HG03135 (cell line): Measurements from ENCODE around the gene ELP5.

ENCODE experiments used
- ATAC-seq: cut with Tn5 transposase; IDR thresholded peaks from one replicate; pipeline ENCODE4 v1.9.1; 2021; ENCODE audit warnings: mild to moderate bottlenecking, moderate library complexity; ENCODE audit not compliant: unreplicated experiment

Gene ELP5

DNA sequence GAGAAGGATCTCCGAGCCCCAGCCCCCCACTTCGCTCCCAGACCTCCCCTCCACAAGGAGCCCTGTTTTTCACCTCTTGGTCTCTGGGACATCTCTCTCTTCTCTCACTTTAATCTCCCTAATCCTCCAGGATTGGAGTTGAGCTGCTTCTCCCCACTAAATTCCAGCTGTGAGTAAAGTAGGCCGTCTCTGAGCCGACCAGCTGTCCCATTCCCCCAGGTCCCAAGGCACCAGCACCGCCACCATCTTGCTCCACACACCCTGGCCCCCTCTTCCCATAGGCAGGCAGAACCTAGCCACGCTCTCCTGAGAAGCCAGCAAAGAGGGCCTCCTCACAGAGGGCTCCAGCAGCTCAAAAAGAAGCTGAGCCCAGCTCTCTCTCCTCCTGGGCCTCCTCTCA is 33.3 kb upstream of the ELP5 start:
- ATAC-seq, result no peak

DNA sequence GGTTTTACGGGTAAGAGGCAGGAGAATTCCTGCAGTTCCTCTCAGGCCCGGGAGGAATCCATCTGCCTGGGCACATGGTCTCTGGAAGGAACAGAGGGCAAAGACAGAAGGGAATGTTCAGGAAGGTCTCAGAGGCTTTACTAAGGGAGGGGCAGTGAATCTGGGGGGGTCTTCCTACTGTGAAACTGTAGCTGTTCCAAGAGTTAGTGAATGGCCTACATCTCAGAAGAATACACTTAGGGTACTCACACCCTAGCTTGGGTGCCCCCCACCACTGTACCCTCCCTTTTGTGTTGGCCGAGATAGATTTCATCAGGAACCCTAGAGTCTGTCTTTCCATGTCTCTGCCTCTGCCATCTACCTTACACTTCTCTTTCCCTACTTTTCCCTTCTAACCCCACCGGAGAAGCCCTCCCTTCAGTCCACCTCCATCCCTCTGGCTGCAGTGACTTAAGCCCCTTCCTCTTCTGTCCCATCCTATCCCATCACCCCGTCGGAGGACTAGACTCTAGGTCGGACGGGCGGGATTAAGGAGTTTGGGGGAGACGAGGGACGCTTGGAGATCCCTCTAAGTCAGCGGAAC is 32.7 kb upstream of the ELP5 start:
- ATAC-seq, result no peak

DNA sequence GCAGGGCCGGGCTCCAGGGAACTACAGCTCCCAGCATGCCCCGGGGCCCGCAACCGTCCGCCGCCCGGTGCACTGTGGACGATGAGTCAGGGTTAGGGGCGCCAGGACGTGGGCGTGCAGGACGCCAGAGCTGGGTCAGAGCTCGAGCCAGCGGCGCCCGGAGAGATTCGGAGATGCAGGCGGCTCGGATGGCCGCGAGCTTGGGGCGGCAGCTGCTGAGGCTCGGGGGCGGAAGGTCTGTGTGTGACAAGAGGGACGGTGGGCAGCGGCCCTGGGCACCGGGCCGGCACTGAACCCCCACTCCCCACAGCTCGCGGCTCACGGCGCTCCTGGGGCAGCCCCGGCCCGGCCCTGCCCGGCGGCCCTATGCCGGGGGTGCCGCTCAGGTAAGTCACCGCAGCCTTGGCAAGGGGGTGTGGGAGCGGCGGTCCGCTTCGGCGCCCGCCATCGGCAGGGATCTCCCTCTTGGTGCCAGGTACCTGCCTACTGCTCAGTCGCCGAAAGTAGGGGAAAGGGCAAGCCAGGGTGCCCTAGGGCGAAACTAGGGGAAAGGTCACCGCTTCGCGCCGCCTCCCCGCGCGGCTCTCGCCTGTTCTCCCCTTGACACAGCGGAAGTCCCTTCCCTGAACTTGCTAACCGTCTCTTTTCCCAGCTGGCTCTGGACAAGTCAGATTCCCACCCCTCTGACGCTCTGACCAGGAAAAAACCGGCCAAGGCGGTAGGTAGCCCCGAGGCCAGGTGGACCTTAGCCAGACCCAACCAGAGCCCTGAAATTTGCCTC is 32.0 kb upstream of the ELP5 start, which contains the start of the genes ACADVL and DLG4:
TSS of gene ACADVL (plus strand) at position 127 of the 781 bp plus-strand sequence. CDS start at position 174, 47 bp downstream.
TSS of gene DLG4 (minus strand) at position 25 of the 781 bp plus-strand sequence.
- ATAC-seq, result peak; percentile 57

DNA sequence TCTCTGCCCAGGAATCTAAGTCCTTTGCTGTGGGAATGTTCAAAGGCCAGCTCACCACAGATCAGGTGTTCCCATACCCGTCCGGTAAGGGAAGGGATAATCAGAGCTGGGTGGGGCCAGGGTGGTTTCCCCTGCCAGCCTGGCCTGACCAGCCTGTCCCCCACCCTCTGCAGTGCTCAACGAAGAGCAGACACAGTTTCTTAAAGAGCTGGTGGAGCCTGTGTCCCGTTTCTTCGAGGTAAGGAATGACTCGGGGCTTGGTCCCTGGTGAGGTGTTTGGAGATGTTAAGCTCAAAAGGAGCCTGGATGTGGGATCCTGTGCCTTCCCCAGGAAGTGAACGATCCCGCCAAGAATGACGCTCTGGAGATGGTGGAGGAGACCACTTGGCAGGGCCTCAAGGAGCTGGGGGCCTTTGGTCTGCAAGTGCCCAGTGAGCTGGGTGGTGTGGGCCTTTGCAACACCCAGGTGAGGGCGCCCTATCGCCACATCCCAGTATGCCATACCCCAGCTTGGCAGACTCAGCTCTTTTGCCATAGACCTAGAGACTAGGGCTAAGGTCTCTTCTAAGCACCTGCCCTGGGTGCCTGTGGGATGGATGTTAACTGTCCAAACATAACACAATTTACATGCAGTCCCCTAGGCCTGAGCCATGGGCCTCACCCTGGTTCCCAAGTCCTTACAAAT is 31.3 kb upstream of the ELP5 start:
- ATAC-seq, result no peak

DNA sequence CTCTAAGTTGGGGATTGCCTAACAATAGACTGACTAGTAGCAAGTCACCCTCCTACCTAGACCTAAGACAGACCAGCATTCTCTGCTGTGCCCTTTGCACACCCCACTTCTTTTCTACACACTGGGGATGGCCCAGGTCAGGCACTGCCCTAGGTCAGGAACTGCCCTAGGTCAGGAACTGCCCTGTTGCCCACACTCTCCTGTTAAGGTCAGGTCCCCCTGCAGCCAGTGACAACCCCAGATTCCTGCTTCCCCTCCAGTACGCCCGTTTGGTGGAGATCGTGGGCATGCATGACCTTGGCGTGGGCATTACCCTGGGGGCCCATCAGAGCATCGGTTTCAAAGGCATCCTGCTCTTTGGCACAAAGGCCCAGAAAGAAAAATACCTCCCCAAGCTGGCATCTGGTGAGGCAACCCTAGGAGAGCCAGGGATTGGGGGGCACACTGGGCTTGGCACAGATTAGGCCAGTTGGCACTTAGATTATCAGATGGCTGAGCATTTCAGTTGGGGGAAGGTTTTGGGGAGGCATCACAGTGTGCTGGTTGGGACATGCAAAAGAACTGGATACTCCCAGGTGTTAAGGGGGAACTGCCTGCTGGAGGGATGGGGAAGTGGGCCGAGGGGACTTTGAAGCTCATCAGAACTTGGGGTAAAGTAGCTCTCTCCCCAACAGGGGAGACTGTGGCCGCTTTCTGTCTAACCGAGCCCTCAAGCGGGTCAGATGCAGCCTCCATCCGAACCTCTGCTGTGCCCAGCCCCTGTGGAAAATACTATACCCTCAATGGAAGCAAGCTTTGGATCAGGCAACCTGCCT is 30.5 kb upstream of the ELP5 start:
- no peak for ATAC-seq

DNA sequence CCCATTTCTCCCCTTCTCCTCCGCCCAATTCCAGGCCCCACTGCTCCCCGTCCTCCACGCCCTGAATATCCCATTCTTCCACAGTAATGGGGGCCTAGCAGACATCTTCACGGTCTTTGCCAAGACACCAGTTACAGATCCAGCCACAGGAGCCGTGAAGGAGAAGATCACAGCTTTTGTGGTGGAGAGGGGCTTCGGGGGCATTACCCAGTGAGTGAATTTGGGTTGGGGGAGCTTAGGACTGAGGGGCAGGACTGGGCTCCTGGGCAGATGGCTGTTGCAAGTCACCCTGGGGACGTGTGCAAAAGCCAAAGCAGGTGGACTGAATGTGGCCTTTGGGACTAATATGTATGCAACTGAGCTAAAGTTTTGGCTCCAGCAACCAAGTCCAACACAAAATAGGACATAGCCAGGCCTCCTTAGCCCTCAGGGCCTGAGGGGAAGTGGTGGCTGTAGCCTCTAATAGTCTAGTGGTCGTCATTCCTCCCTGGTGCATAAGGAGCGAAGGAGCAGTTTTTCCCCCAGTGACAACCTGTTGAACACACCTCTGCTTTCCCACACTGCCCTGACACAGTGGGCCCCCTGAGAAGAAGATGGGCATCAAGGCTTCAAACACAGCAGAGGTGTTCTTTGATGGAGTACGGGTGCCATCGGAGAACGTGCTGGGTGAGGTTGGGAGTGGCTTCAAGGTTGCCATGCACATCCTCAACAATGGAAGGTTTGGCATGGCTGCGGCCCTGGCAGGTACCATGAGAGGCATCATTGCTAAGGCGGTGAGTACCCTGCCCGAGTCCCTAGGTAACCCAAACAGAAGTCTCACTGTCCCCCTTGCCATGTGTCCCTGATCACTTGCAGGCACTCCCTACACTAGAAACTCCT is 29.7 kb upstream of the ELP5 start:
- no peak for ATAC-seq

DNA sequence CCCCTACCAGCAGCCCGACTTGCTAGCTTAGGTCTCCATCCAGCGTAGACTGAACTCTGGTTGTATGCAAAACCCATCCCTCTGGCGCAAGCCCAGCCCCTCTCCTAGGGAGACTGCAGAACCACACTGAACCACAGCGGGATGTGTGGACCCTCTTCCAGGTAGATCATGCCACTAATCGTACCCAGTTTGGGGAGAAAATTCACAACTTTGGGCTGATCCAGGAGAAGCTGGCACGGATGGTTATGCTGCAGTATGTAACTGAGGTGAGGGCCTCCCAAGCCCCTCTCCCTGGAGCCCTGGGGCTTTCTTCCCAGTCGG is 29.1 kb upstream of the ELP5 start:
- ATAC-seq, result no peak

DNA sequence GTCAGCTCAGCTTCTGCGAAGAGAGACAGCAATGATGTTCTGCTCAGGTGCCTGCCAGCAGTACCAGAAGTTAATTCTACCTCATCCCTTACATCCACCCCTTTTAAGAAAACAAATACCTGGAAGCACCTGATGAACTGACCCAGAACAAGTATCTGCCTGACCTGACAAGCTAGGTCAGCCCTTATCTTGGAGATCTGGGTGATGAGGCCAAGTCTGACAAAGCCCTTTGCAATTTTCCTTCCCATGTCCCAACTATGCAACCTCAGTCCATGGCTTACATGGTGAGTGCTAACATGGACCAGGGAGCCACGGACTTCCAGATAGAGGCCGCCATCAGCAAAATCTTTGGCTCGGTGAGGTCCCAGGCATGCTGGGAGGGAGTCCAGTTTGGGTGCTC is 28.6 kb upstream of the ELP5 start:
- ATAC-seq, result no peak

DNA sequence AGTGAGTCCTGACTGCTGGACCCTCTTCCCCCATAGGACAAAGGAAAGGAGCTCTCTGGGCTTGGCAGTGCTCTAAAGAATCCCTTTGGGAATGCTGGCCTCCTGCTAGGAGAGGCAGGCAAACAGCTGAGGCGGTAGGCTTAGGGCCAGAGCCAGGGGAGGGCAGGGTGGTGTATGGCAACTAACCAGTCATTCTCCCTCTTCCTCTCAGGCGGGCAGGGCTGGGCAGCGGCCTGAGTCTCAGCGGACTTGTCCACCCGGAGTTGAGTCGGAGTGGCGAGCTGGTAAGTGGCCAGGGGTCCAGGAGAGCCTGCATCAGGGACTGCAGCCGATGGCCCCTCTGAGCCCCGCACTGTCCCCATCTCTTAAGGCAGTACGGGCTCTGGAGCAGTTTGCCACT is 27.9 kb upstream of the ELP5 start:
- ATAC-seq, result no peak

DNA sequence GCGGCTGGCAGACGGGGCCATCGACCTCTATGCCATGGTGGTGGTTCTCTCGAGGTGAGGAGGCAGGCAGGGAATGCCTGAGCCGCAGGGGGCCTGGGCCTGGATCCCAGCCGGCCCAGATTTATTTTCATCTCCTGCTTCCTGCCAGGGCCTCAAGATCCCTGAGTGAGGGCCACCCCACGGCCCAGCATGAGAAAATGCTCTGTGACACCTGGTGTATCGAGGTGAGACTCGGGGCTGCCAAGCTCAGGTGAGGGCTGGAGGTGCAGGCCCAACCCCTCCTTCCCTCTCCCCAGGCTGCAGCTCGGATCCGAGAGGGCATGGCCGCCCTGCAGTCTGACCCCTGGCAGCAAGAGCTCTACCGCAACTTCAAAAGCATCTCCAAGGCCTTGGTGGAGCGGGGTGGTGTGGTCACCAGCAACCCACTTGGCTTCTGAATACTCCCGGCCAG is 27.3 kb upstream of the ELP5 start:
- no peak for ATAC-seq

DNA sequence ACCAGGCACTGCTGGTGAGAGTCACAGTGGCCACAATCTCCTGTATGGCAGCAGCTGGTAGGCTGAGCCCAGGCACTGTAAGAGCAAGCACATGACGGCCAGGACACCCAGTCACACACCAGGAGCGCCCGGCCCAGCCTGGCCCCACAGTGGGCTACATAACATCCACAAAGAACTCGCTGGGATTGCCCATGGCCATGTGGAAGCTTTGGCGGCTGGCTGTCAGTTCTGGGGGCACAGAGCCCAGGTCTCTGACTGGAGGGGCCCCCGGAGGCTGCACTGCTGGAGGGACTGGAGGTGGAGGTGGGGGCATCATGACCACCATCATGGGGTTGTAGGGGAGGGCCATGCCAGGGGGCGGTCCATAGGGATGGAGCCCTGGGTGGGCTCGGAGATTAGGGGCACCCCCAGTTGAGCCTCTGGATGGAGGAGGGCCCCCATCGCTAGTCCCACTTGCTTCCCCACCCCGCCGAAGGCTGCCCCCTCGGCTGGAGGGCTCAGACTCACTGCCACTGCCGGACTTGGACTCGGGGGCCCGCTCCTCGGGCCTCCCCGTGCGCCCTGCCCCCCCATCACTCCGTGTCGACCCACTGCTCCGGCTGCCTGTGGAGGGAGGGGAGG is 26.2 kb upstream of the ELP5 start:
- no peak for ATAC-seq

DNA sequence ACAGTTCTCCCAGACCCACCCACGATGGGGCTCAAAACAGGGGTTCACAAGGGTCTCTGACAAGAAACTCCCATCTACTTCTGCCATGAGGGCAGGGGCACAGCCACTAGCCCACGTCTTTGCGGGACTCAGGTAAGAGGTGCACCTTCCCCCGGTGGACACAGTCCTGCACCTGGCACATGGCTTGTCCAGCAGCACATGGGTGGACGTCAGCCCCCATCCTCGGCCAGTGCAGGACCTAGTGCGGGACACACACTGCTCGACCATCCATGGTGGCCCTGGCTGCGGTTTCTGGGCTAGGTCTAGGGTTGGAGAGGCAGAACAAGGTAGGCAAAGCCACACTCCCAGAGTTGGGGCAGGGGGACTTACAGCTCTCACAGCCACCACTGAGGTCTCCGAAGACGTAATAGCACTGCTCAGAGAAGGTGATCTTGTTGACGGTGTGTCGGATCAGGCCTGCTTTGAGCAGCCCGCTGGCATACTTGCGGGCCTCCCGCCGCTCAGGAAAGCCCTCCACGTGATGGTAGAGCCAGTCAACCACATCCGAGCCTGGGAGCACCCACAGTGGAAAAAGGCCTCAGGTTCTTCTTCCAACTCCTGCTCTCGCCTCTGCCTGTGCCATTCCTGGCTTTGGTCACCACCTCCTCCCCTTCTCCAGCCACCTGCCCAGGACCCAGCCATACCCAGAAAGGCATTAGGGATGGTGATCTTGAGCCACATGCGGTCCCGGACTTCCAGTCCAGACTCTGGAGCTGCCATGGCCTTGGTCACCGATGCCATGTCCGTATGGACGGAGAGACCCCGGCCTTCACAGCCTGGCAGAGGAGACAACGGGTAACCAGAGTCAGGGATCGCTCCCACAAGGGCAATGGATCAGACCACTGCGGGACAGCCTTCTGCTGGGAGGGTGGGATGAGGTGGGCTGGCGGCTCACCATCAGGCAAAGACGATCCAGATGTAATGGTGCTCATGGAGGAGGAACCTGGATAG is 25.0 kb upstream of the ELP5 start:
- ATAC-seq, result no peak

DNA sequence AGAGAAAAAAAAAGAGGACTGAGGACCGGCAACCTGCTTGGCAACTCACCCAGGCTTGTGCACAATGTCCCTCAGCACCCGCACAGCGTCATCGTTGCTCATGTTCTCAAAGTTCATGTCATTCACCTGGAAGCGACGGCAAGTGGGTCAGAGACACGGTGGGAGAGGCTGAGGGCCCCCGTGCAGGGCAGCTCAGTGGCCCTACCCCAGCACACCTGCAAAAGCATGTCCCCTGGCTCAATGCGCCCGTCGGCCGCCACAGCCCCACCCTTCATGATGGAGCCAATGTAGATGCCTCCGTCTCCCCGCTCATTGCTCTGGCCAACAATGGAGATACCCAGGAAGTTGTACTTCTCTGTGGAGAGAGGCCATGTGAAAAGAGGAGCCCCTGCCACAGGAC is 23.1 kb upstream of the ELP5 start:
- no peak for ATAC-seq

DNA sequence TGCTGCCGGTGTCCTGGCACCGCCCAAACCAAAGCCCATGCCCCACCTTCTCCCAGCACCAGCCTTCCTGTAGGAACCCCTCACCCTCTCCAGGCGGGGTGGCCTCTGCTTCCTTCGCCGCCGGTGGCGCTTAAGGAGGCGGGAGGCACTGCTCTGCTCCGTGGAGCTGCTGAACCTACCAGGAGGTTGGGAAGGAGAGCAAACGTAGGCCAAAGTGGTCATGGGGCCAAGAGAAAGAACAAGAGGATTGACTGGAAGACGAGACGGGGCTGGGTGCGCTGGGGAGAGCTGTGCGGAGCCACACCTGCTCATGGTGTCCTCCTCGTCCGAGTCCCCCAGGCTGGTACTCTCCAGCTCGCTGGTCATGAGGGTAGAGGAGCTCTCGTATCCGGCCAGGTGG is 22.5 kb upstream of the ELP5 start:
- ATAC-seq, result no peak

DNA sequence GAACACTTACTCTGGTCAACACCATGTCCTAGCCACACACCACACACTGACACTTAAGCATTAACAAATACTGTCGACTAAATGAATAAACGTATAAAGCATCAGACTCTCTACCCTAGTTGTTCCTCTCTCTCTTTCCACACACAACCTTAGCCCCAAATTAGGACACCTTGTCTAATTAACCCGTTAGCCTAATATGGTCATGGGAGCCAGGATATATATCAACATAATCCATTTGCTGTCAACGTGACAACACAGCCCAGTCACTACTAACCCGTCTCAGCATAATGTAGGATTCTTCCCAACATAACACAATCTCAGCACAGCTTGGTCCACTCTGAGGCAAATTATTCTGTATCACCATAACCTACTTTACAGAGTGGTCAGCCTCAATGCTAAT is 19.9 kb upstream of the ELP5 start:
- ATAC-seq, result no peak

DNA sequence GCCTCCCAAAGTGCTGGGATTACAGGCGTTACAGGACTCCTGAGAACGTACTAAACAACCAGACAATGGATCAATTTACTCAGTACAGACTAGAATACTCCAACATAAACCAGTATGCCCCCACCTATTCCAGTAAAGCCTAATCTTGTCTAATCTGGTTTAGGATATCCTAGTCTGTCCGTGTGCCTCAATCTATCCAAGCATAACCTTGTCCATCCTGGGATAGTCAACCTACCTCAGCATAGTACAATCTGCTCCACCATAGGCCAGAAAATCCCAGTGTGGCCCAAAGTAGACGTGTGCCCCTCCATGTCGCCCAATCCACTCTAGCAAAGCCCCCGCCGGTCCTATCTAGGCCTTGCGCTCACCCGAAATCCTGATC is 18.3 kb upstream of the ELP5 start:
- peak; percentile 5 for ATAC-seq

DNA sequence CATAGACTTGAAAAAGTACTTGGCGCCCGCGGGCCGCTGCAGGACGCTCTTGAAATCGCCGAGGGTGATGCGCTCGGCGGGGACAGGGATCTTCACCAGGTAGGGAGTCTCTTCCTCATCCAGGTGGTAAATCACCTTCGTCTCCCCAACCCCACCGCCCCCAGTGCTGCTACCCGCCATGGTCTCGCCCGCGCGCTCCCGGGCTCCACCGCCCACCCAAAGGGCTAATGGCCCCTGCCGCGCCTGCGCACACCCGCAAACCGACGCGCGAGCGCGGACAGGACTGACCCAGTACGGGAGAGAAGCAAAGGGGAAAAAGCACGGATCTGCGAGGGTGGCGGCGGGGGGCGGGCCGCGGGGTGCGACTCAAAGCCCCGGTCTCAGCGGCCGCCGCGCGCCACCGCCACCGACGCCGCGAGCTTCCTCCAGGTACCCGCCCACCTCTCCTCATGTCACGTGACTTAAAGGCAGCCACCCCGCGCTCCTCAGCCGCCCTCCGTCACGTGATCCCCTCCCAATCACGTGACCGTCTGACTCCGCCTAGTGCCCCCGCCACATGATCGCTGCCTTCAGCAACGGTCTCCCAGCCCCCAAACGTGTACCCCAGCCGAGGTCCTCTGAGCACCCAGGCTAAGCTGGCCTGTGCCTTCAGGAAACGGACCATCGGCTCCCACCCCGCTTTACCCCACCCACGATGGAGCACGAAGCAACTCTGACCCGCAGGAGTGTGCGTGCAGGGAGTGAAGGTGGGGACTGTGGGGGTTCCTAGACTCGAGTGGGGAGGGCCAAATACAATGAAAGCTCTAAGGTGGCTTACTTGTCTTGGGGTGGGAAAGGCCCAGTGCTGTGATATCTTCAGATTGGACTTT is 17.7 kb upstream of the ELP5 start, which contains the start of gene DVL2:
TSS of gene DVL2 (minus strand) at position 435 of the 869 bp plus-strand sequence. CDS start at position 180, 255 bp downstream.
- ATAC-seq, result peak; percentile 48
